Measurements from ENCODE around the gene OR6A2. TPM values are rescaled to one million over a fixed set of nuclear protein-coding genes. Genes with fewer than 3 reads are reported as not detected.

OR6A2 gene
- total and polyA plus RNA-seq, 9 of the 15 experiments (the other 6 are each of a cell fraction or from before 2014, with no cell fraction given): 0.04 to 0.69 (median 0.35) TPM; not detected in 2

DNA sequence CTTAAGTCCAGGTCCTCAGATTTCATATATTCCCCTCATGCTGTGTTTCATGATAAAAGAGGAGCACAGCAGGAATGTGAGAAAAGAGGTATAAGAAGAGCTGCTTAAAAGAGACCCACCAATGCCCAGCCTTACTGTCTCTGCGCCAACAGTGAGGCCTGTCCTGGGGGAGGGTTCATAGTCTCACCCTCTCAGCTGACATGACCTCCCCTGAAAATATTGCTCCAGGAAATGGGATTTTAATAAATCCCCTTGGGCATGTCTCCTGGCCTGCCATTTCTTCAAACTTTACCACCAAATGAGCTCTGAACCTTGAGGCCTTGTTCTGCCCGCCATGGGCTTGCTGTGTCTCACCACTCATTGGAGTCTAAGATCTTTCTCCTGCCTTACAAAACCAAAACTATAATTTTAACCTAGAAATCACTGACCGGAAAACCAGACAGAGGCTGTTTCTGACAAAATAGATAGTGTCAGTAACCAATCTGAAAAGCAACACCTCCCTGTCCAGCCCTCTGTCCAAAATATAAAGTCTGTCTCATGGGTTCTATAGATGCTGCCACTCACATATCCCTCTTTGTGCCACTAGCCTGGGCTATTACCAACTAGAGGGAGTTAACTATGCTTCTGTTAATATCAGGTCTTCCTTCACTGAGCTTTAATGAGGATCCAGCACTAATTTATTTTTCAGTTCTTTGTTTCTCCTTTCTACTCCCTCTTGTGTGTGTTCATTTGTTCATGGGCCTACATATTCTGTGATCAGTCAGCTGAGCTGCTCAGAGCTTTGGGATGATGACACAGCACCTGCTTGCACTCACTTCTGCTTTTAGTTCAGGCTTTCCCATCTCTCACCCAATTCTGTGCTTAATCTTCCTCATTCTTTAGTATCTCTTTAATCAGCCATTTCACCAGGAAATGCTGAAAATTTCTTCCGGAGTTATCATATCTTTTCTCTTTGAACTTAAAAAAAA lies 27.3 kb downstream of the OR6A2 start, which contains the start of gene OR2AG2 (continued):
- TF ChIP-seq, protein P1, sequence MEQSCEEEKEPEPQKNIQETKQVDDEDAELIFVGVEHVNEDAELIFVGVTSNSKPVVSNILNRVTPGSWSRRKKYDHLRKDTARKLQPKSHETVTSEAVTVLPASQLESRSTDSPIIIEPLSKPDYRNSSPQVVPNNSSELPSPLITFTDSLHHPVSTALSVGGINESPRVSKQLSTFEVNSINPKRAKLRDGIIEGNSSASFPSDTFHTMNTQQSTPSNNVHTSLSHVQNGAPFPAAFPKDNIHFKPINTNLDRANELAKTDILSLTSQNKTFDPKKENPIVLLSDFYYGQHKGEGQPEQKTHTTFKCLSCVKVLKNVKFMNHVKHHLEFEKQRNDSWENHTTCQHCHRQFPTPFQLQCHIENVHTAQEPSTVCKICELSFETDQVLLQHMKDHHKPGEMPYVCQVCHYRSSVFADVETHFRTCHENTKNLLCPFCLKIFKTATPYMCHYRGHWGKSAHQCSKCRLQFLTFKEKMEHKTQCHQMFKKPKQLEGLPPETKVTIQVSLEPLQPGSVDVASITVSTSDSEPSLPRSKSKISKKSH (CRISPR knock-in tag; IDR thresholded peaks at IDR 0.05): no peak
- TF ChIP-seq, protein P2, sequence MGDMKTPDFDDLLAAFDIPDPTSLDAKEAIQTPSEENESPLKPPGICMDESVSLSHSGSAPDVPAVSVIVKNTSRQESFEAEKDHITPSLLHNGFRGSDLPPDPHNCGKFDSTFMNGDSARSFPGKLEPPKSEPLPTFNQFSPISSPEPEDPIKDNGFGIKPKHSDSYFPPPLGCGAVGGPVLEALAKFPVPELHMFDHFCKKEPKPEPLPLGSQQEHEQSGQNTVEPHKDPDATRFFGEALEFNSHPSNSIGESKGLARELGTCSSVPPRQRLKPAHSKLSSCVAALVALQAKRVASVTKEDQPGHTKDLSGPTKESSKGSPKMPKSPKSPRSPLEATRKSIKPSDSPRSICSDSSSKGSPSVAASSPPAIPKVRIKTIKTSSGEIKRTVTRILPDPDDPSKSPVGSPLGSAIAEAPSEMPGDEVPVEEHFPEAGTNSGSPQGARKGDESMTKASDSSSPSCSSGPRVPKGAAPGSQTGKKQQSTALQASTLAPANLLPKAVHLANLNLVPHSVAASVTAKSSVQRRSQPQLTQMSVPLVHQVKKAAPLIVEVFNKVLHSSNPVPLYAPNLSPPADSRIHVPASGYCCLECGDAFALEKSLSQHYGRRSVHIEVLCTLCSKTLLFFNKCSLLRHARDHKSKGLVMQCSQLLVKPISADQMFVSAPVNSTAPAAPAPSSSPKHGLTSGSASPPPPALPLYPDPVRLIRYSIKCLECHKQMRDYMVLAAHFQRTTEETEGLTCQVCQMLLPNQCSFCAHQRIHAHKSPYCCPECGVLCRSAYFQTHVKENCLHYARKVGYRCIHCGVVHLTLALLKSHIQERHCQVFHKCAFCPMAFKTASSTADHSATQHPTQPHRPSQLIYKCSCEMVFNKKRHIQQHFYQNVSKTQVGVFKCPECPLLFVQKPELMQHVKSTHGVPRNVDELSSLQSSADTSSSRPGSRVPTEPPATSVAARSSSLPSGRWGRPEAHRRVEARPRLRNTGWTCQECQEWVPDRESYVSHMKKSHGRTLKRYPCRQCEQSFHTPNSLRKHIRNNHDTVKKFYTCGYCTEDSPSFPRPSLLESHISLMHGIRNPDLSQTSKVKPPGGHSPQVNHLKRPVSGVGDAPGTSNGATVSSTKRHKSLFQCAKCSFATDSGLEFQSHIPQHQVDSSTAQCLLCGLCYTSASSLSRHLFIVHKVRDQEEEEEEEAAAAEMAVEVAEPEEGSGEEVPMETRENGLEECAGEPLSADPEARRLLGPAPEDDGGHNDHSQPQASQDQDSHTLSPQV (IDR thresholded peaks at IDR 0.05): no peak
- TF ChIP-seq ZNF24 (IDR thresholded peaks at IDR 0.05): no peak
- TF ChIP-seq ZNF175 (CRISPR knock-in tag; IDR thresholded peaks at IDR 0.05; ENCODE audit: low read depth): no peak
- no peak for TF ChIP-seq KLF13 (tag; IDR thresholded peaks at IDR 0.05; ENCODE audit: borderline replicate concordance, low read depth)
- TF ChIP-seq RFX5 (IDR thresholded peaks at IDR 0.05; ENCODE audit: low read depth, low read length): no peak
- TF ChIP-seq, protein P3, sequence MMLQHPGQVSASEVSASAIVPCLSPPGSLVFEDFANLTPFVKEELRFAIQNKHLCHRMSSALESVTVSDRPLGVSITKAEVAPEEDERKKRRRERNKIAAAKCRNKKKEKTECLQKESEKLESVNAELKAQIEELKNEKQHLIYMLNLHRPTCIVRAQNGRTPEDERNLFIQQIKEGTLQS (IDR thresholded peaks at IDR 0.05): peak; percentile 29; the same call in 1 of the 2 replicates
- TF ChIP-seq, protein P3 (CRISPR knock-in tag; conservative IDR thresholded peaks at IDR 0.05): no peak
- TF ChIP-seq RHOXF2B (CRISPR knock-in tag; conservative IDR thresholded peaks at IDR 0.05): no peak
- TF ChIP-seq, protein P4, sequence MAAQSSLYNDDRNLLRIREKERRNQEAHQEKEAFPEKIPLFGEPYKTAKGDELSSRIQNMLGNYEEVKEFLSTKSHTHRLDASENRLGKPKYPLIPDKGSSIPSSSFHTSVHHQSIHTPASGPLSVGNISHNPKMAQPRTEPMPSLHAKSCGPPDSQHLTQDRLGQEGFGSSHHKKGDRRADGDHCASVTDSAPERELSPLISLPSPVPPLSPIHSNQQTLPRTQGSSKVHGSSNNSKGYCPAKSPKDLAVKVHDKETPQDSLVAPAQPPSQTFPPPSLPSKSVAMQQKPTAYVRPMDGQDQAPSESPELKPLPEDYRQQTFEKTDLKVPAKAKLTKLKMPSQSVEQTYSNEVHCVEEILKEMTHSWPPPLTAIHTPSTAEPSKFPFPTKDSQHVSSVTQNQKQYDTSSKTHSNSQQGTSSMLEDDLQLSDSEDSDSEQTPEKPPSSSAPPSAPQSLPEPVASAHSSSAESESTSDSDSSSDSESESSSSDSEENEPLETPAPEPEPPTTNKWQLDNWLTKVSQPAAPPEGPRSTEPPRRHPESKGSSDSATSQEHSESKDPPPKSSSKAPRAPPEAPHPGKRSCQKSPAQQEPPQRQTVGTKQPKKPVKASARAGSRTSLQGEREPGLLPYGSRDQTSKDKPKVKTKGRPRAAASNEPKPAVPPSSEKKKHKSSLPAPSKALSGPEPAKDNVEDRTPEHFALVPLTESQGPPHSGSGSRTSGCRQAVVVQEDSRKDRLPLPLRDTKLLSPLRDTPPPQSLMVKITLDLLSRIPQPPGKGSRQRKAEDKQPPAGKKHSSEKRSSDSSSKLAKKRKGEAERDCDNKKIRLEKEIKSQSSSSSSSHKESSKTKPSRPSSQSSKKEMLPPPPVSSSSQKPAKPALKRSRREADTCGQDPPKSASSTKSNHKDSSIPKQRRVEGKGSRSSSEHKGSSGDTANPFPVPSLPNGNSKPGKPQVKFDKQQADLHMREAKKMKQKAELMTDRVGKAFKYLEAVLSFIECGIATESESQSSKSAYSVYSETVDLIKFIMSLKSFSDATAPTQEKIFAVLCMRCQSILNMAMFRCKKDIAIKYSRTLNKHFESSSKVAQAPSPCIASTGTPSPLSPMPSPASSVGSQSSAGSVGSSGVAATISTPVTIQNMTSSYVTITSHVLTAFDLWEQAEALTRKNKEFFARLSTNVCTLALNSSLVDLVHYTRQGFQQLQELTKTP (IDR thresholded peaks at IDR 0.05; ENCODE audit: low read depth in 1 of 2, partially characterized antibody in 2 of 2): no peak
- no peak for TF ChIP-seq TAL1 (IDR thresholded peaks at IDR 0.05)
- TF ChIP-seq NCOA6 (IDR thresholded peaks at IDR 0.05): no peak
- TF ChIP-seq, protein P5, sequence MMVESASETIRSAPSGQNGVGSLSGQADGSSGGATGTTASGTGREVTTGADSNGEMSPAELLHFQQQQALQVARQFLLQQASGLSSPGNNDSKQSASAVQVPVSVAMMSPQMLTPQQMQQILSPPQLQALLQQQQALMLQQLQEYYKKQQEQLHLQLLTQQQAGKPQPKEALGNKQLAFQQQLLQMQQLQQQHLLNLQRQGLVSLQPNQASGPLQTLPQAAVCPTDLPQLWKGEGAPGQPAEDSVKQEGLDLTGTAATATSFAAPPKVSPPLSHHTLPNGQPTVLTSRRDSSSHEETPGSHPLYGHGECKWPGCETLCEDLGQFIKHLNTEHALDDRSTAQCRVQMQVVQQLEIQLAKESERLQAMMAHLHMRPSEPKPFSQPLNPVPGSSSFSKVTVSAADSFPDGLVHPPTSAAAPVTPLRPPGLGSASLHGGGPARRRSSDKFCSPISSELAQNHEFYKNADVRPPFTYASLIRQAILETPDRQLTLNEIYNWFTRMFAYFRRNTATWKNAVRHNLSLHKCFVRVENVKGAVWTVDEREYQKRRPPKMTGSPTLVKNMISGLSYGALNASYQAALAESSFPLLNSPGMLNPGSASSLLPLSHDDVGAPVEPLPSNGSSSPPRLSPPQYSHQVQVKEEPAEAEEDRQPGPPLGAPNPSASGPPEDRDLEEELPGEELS (CRISPR knock-in tag; IDR thresholded peaks at IDR 0.05; ENCODE audit: borderline replicate concordance): no peak
